Natural killer cell (primary cell): ENCODE results near the gene CALN1. TPM values are rescaled to one million over a fixed set of nuclear protein-coding genes. Genes with fewer than 3 reads are reported as not detected.

ENCODE experiments used
- ATAC-seq, 3 donors: fragments of 150-1000 bp in 2 of 3; fragments of 200-7000 bp in 1 of 3; cut with Tn5 transposase; 1 replicate in 1 of 3; 2 replicates in 2 of 3; pipeline ENCODE4 v1.10.0; 2021; ENCODE audit warnings: mild to moderate bottlenecking in 2 of 3, moderate library complexity in 2 of 3
- DNase-seq, 2 donors: peaks; one replicate each; pipeline versions ENCODE4 v3.0.0 to v3.0.0-alpha.2; 2013 to 2021; ENCODE audit warnings: mixed read lengths in 1 of 2
- H3K27ac ChIP-seq: one replicate; pipeline ENCODE4 v1.5.1; 2013; ENCODE audit warnings: mild to moderate bottlenecking, low read length
- H3K27me3 ChIP-seq: one replicate; pipeline ENCODE4 v1.6.1; 2013; ENCODE audit warnings: low read length; ENCODE audit not compliant: control insufficient read depth, insufficient read depth
- H3K36me3 ChIP-seq: one replicate; pipeline ENCODE4 v1.6.1; 2013; ENCODE audit warnings: low read length; ENCODE audit not compliant: control insufficient read depth, insufficient read depth
- H3K4me1 ChIP-seq: one replicate; pipeline ENCODE4 v1.6.1; 2013; ENCODE audit warnings: low read length; ENCODE audit not compliant: control insufficient read depth, insufficient read depth
- H3K4me3 ChIP-seq: one replicate; pipeline ENCODE4 v1.5.1; 2013; ENCODE audit warnings: low read length
- H3K9me3 ChIP-seq: one replicate; pipeline ENCODE4 v1.6.1; 2013; ENCODE audit warnings: low read length; ENCODE audit not compliant: control insufficient read depth, insufficient read depth
- H3K27ac Mint-ChIP-seq, 2 donors: one replicate each; pipeline ENCODE4 v1.8.0; 2022; ENCODE audit warnings: mild to moderate bottlenecking in 2 of 2, mixed read lengths in 2 of 2, moderate library complexity in 1 of 2
- H3K27me3 Mint-ChIP-seq, 2 donors: one replicate each; pipeline ENCODE4 v1.8.0; 2022; ENCODE audit warnings: low read depth in 2 of 2, mixed read lengths in 2 of 2
- H3K36me3 Mint-ChIP-seq: one replicate; pipeline ENCODE4 v1.8.0; 2022; ENCODE audit warnings: mixed read lengths
- H3K4me1 Mint-ChIP-seq, 2 donors: one replicate each; pipeline ENCODE4 v1.8.0; 2022; ENCODE audit warnings: mixed read lengths in 2 of 2
- H3K4me3 Mint-ChIP-seq: one replicate; pipeline ENCODE4 v1.8.0; 2022; ENCODE audit warnings: mild to moderate bottlenecking, moderate library complexity, mixed read lengths
- H3K9me3 Mint-ChIP-seq, 2 donors: one replicate each; pipeline ENCODE4 v1.8.0; 2022; ENCODE audit warnings: mixed read lengths in 2 of 2
- WGBS: methylation state at CpG from one replicate; pipeline ENCODE4 v1.1.7; 2013; ENCODE audit warnings: missing lambda C conversion rate; ENCODE audit not compliant: insufficient coverage; 5-methylcytosine and 5-hydroxymethylcytosine counted together
- intact Hi-C: fragments of 100-400 bp; cut with micrococcal nuclease; formaldehyde crosslinking; loops from one replicate; pipeline ENCODE4 v1.14.2; 2022
- total RNA-seq, 4 donors: library from RNA; stranded (reverse); fragments of 120-200 nt in 1 of 4; gene quantifications; one replicate each; pipeline versions ENCODE4 v1.2.3 to v1.2.4, GENCODE V29; 2013 to 2022
- TF ChIP-seq, protein P1 (sequence below): fragments of 200-600 bp; IDR thresholded peaks from one replicate; pipeline ENCODE4 v1.8.0; 2022; ENCODE audit warnings: antibody characterized with exemption

CALN1 gene
- total RNA-seq, 3 donors from 2014 or later (not counting 1 experiment from before 2014, with no cell fraction given) = 0.18 TPM; not detected in 2

DNA sequence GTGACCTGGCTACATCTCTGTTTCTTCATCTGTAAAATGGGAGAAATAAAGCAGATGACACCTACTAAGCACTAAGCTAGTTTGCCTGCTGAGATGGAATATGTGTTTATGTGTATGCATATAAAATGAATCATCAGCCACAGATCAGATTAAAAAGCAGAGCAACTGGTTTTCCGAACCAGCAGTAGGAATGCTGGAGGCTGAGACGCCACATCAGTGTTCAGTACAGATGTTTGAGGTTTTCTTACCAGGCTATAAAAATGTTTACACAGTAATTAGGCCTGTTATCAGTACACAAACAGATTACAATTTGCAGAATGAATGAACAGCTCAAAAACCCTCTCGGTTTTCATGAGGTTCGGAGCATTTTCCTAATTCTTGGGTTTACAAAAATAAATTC is 85.8 kb downstream of the CALN1 start:
- H3K4me3 Mint-ChIP-seq = no peak overlapping the region
- TF ChIP-seq, protein P1, sequence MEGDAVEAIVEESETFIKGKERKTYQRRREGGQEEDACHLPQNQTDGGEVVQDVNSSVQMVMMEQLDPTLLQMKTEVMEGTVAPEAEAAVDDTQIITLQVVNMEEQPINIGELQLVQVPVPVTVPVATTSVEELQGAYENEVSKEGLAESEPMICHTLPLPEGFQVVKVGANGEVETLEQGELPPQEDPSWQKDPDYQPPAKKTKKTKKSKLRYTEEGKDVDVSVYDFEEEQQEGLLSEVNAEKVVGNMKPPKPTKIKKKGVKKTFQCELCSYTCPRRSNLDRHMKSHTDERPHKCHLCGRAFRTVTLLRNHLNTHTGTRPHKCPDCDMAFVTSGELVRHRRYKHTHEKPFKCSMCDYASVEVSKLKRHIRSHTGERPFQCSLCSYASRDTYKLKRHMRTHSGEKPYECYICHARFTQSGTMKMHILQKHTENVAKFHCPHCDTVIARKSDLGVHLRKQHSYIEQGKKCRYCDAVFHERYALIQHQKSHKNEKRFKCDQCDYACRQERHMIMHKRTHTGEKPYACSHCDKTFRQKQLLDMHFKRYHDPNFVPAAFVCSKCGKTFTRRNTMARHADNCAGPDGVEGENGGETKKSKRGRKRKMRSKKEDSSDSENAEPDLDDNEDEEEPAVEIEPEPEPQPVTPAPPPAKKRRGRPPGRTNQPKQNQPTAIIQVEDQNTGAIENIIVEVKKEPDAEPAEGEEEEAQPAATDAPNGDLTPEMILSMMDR = no peak
- intact Hi-C loops = no loop called here
- Histone ChIP-seq H3K36me3 (no peaks in the 10 kb centered on the region), H3K9me3 (no peaks in the 10 kb centered on the region), H3K4me1 (no peaks in the 10 kb centered on the region), H3K27ac (no peak overlapping the region), H3K27me3 (no peaks in the 10 kb centered on the region), H3K4me3 (no peak overlapping the region)
- no peak for DNase-seq
- H3K27ac Mint-ChIP-seq = no peak overlapping the region
- no peak for ATAC-seq
- no peaks in the 10 kb centered on the region for H3K36me3 Mint-ChIP-seq
- 95% methylated on average over 4 of the region's 4 CpGs for WGBS
- H3K4me1 Mint-ChIP-seq = no peaks in the 10 kb centered on the region
- H3K9me3 Mint-ChIP-seq = no peaks in the 10 kb centered on the region
- peaks cover 0 to 3% of the 10 kb centered on the region in 2 donors for H3K27me3 Mint-ChIP-seq

DNA sequence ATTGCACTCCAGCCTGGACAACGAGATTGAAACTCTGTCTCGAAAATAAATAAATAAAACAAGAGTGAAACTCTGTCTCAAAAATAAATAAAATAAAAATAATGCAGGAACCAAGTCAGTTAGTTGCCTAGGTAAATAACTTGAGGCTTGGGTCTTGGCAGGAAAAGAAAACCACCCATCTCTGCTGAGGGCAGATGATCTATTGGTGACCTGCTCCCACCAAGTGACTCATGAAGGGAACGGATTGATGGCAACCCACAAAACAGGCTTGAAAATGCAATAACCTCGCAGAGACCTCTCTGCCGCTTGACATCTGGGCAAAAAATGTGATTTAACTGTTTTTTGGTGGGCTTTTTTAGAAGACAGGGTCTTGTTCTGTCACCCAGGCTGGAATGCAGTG is 86.6 kb downstream of the CALN1 start:
- intact Hi-C loops = no loop called here
- TF ChIP-seq, protein P1 = no peak
- no peak overlapping the region for H3K27ac ChIP-seq
- ATAC-seq (no peak), DNase-seq (no peak)
- Mint-ChIP-seq H3K4me3 (no peak overlapping the region), H3K27me3 (no peaks in the 10 kb centered on the region), H3K9me3 (no peaks in the 10 kb centered on the region), H3K27ac (no peak overlapping the region), H3K4me1 (no peaks in the 10 kb centered on the region), H3K36me3 (no peaks in the 10 kb centered on the region)
- H3K36me3 ChIP-seq = no peaks in the 10 kb centered on the region
- H3K4me1 ChIP-seq = no peaks in the 10 kb centered on the region
- no peaks in the 10 kb centered on the region for H3K9me3 ChIP-seq
- no peaks in the 10 kb centered on the region for H3K27me3 ChIP-seq
- H3K4me3 ChIP-seq = no peak overlapping the region
- WGBS = 49% methylated on average over 3 of the region's 5 CpGs

DNA sequence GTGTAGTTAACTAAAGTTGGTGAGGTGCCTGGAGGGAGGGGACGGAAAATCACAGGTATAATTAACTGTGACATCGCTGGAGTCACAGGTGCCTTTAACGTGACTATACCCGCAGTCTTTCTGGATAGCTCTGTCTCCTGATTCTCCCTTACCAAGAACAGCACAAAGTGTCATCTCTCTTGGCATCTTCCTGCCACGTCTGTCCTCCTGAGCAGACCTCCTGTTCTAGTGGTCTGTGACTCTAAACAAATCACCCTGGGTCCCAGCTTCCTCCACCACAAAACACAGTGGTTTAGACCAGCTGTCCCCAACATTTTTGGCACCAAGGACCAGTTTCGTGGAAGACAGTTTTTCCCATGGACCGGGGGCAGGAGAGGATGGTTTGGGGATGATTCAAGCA is 90.5 kb downstream of the CALN1 start:
- no peaks in the 10 kb centered on the region for H3K36me3 Mint-ChIP-seq
- no peak for ATAC-seq
- TF ChIP-seq, protein P1 = no peak
- H3K4me1 ChIP-seq = no peaks in the 10 kb centered on the region
- H3K27me3 ChIP-seq = no peaks in the 10 kb centered on the region
- H3K27ac ChIP-seq = no peak overlapping the region
- no peak for DNase-seq
- WGBS = 78% methylated on average over 7 of the region's 7 CpGs
- H3K27ac Mint-ChIP-seq = no peak overlapping the region
- no peaks in the 10 kb centered on the region for H3K27me3 Mint-ChIP-seq
- H3K4me1 Mint-ChIP-seq = no peaks in the 10 kb centered on the region
- H3K4me3 Mint-ChIP-seq = no peak overlapping the region
- no peak overlapping the region for H3K4me3 ChIP-seq
- no peaks in the 10 kb centered on the region for H3K36me3 ChIP-seq
- intact Hi-C loops = no loop called here
- no peaks in the 10 kb centered on the region for H3K9me3 Mint-ChIP-seq
- H3K9me3 ChIP-seq = no peaks in the 10 kb centered on the region

DNA sequence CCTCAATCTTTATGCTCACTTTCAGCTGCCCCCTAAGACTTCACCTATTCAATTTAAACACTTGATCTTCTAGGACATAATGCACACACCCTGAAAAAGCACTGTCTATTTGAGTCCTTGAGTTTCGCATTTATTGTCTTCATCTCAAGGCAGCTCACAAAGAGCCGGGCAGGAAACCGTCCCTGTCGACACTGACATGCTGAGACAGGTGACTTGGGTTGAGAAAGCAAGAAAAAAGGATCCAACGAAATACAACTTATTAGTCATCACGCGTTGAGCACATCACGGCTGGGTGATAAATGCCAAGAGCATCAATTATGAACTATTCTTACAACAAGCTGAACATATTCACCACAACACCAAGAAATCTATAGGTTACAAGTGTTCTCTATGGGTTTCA is 91.1 kb downstream of the CALN1 start:
- no peaks in the 10 kb centered on the region for H3K27me3 ChIP-seq
- H3K27ac ChIP-seq = no peak overlapping the region
- H3K9me3 Mint-ChIP-seq = no peaks in the 10 kb centered on the region
- WGBS = 74% methylated on average over 8 of the region's 8 CpGs
- intact Hi-C loops = no loop called here
- no peaks in the 10 kb centered on the region for H3K36me3 Mint-ChIP-seq
- no peaks in the 10 kb centered on the region for H3K36me3 ChIP-seq
- H3K4me3 ChIP-seq = no peak overlapping the region
- H3K9me3 ChIP-seq = no peaks in the 10 kb centered on the region
- H3K4me1 Mint-ChIP-seq = no peaks in the 10 kb centered on the region
- TF ChIP-seq, protein P1 = no peak
- H3K27ac Mint-ChIP-seq = no peak overlapping the region
- H3K27me3 Mint-ChIP-seq = no peaks in the 10 kb centered on the region
- no peak overlapping the region for H3K4me3 Mint-ChIP-seq
- ATAC-seq (no peak), DNase-seq (no peak)
- no peaks in the 10 kb centered on the region for H3K4me1 ChIP-seq
